ENCODE measurements around the gene DACT2. TPM values are rescaled to one million over a fixed set of nuclear protein-coding genes. Genes with fewer than 3 reads are reported as not detected.

The DACT2 gene
- total and polyA plus RNA-seq, 10 donors = 0.04 to 0.09 TPM; not detected in 8

- H3K4me1 ChIP-seq = no peaks in the 10 kb centered on the region
- intact Hi-C loops (cut with DNase I; ENCODE audit: low total_unique reads) = no loop called here
- 92 to 95% (median 93%) methylated on average over 21 of the region's 21 CpGs for WGBS, 5 donors
- H3K4me3 ChIP-seq = no peak overlapping the region
- peaks cover 0 to 10% (median 0%) of the 10 kb centered on the region in 8 donors for H3K9me3 ChIP-seq
- H3K36me3 ChIP-seq = no peaks in the 10 kb centered on the region
- peak; percentile 50 for DNase-seq
- TF ChIP-seq POLR2AphosphoS5 (IDR thresholded peaks at IDR 0.05) (no peak), CTCF (IDR thresholded peaks at IDR 0.05 in 8 of 11, conservative IDR thresholded peaks at IDR 0.05 in 3 of 11) (no peak), POLR2A (IDR thresholded peaks at IDR 0.05) (no peak)
- H3K27me3 ChIP-seq (replicated peaks in 1 of 7) = peaks cover 0 to 11% (median 0%) of the 10 kb centered on the region in 7 donors
- H3K27ac ChIP-seq = no peak overlapping the region
Measured at GRCh38 chr6:168285456-168285855, 34.1 kb downstream of the DACT2 start.

DNA sequence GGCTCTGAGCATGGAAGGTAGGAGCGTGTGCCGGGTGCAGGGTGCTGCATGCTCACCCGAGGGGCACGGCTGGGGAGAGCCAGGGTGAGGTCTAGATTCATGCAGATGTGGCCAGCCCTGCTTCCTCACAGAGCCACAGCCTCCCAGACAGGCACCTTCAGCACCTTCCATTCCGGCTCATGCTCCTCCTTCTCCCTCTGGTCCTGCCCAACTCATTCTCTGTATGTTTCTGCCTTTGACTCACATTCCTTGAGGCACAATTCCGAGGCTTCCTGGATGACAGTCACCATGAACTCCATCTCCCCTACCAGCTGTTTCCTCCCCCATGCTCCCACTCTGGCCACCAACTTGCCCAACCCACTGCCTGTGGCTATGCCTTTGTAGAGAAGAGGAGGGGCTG lies 35.4 kb downstream of the DACT2 start:
- Histone ChIP-seq H3K27ac (no peak overlapping the region), H3K9me3 (peaks cover 0 to 2% (median 0%) of the 10 kb centered on the region in 8 donors), H3K27me3 (replicated peaks in 1 of 7) (peaks cover 0 to 20% (median 0%) of the 10 kb centered on the region in 7 donors), H3K4me1 (no peaks in the 10 kb centered on the region), H3K4me3 (no peak overlapping the region), H3K36me3 (no peaks in the 10 kb centered on the region)
- WGBS, 5 donors = 66 to 87% (median 74%) methylated on average over 3 to 6 of the region's 6 CpGs
- peak; percentile 51 for DNase-seq
- intact Hi-C loops (cut with DNase I; ENCODE audit: low total_unique reads) = no loop called here
- TF ChIP-seq POLR2A (IDR thresholded peaks at IDR 0.05) (no peak), CTCF (IDR thresholded peaks at IDR 0.05 in 8 of 11, conservative IDR thresholded peaks at IDR 0.05 in 3 of 11) (no peak), POLR2AphosphoS5 (IDR thresholded peaks at IDR 0.05) (no peak)

DNA sequence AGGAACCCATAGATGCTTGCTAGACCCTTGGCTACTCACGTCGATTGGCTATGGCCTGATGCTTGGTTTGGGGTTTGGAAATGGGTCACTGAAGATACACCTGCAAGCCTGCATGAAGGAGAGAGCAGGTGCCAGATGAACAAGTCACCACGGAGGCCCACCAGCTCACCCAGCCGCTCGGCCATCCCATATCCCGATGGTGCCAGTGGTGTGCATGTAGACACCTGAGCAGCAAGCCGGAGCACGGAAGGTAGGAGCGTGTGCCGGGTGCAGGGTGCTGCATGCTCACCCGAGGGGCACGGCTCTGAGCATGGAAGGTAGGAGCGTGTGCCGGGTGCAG lies 35.9 kb downstream of the DACT2 start:
- WGBS, 5 donors = 85 to 95% (median 94%) methylated on average over 5 to 14 of the region's 14 CpGs
- TF ChIP-seq CTCF (IDR thresholded peaks at IDR 0.05 in 8 of 11, conservative IDR thresholded peaks at IDR 0.05 in 3 of 11) (no peak), POLR2AphosphoS5 (IDR thresholded peaks at IDR 0.05) (no peak), POLR2A (IDR thresholded peaks at IDR 0.05) (no peak)
- Histone ChIP-seq H3K4me3 (no peak overlapping the region), H3K27me3 (replicated peaks in 1 of 7) (peaks cover 0 to 26% (median 0%) of the 10 kb centered on the region in 7 donors), H3K4me1 (no peaks in the 10 kb centered on the region), H3K9me3 (no peaks in the 10 kb centered on the region), H3K27ac (no peak overlapping the region), H3K36me3 (no peaks in the 10 kb centered on the region)
- intact Hi-C loops (cut with DNase I; ENCODE audit: low total_unique reads) = no loop called here
- peak; percentile 38 for DNase-seq

GRCh38 chr6:168282985-168283685 lies 36.4 kb downstream of the DACT2 start:
- TF ChIP-seq POLR2AphosphoS5 (IDR thresholded peaks at IDR 0.05) = no peak
- TF ChIP-seq CTCF (IDR thresholded peaks at IDR 0.05 in 8 of 11, conservative IDR thresholded peaks at IDR 0.05 in 3 of 11) = no peak
- no peak for TF ChIP-seq POLR2A (IDR thresholded peaks at IDR 0.05)
- H3K4me1 ChIP-seq = no peaks in the 10 kb centered on the region
- H3K4me3 ChIP-seq = no peak overlapping the region
- no peaks in the 10 kb centered on the region for H3K36me3 ChIP-seq
- WGBS, 5 donors = 81 to 89% (median 88%) methylated on average over 10 to 20 of the region's 20 CpGs
- intact Hi-C loops (cut with DNase I; ENCODE audit: low total_unique reads) = no loop called here
- peak; percentile 62 for DNase-seq
- no peak overlapping the region for H3K27ac ChIP-seq
- no peaks in the 10 kb centered on the region for H3K9me3 ChIP-seq
- peaks cover 0 to 29% (median 0%) of the 10 kb centered on the region in 7 donors for H3K27me3 ChIP-seq (replicated peaks in 1 of 7)

Data from spleen (tissue), 11 donors.